DND-41 (cell line): ENCODE measurements around the gene ST6GALNAC4.
"Not testable (repeated sequence)": the region's sequence is repeated elsewhere in the genome, so short reads cannot be mapped to it uniquely, and the experiment has no call there.

ENCODE experiments used
- ATAC-seq: fragments of 200-7000 bp; cut with Tn5 transposase; 3 replicates; pipeline ENCODE4 v1.9.1; 2021; ENCODE audit warnings: low read depth; ENCODE audit not compliant: insufficient read depth
- DNase-seq: peaks from one replicate; pipeline ENCODE4 v3.0.0-alpha.2; 2020
- H2AFZ ChIP-seq: 2 replicates; pipeline ENCODE4 v1.6.0; 2012; ENCODE audit warnings: low read depth, low read length
- H3K27ac ChIP-seq: 2 replicates; pipeline ENCODE4 v1.5.1; 2012; ENCODE audit warnings: low read length, inconsistent platforms
- H3K27me3 ChIP-seq: fragments of 200-600 bp; sonication (generic); 2 replicates; pipeline ENCODE4 v1.6.0; 2012; ENCODE audit warnings: low read length, mild to moderate bottlenecking, inconsistent platforms; ENCODE audit not compliant: insufficient read depth, poor library complexity
- H3K36me3 ChIP-seq: 2 replicates; pipeline ENCODE4 v1.5.1; 2012; ENCODE audit warnings: low read length, inconsistent platforms; ENCODE audit not compliant: insufficient read depth
- H3K4me1 ChIP-seq: 2 replicates; pipeline ENCODE4 v1.5.1; 2012; ENCODE audit warnings: mild to moderate bottlenecking, low read length; ENCODE audit not compliant: insufficient read depth
- H3K4me2 ChIP-seq: 2 replicates; pipeline ENCODE4 v1.6.0; 2012; ENCODE audit warnings: mild to moderate bottlenecking, moderate library complexity, low read length, inconsistent platforms; ENCODE audit not compliant: insufficient read depth
- H3K4me3 ChIP-seq, 2 experiments: fragments of 200-600 bp in 1 of 2; shearing (Covaris generic) in 1 of 2; 2 replicates each; pipeline ENCODE4 v1.5.1; 2012 to 2016; ENCODE audit warnings: inconsistent platforms in 2 of 2, low read length in 2 of 2, mild to moderate bottlenecking in 2 of 2, low read depth in 1 of 2, moderate library complexity in 1 of 2
- H3K79me2 ChIP-seq: 2 replicates; pipeline ENCODE4 v1.6.0; 2012; ENCODE audit warnings: low read length, inconsistent platforms; ENCODE audit not compliant: insufficient read depth
- H3K9ac ChIP-seq: 2 replicates; pipeline ENCODE4 v1.6.0; 2012; ENCODE audit warnings: low read depth, mild to moderate bottlenecking, inconsistent platforms, low read length, moderate library complexity
- H3K9me3 ChIP-seq: 2 replicates; pipeline ENCODE4 v1.5.1; 2012; ENCODE audit warnings: low read length, moderate library complexity, mild to moderate bottlenecking, inconsistent platforms; ENCODE audit not compliant: insufficient read depth, severe bottlenecking
- H4K20me1 ChIP-seq: 2 replicates; pipeline ENCODE4 v1.6.0; 2012; ENCODE audit warnings: low read length; ENCODE audit not compliant: insufficient read depth
- EZH2 ChIP-seq: IDR thresholded peaks from 3 replicates; pipeline ENCODE4 v1.6.1; 2012; ENCODE audit warnings: borderline replicate concordance, low read depth, mild to moderate bottlenecking, moderate library complexity, low read length, inconsistent platforms; ENCODE audit not compliant: severe bottlenecking
- TF ChIP-seq, protein P1 (sequence below): IDR thresholded peaks from 2 replicates; pipeline ENCODE4 v1.5.1; 2012; ENCODE audit warnings: borderline replicate concordance, low read length, moderate library complexity, mild to moderate bottlenecking; ENCODE audit not compliant: poor library complexity, severe bottlenecking; ENCODE audit errors: extremely low read depth

The ST6GALNAC4 gene

DNA sequence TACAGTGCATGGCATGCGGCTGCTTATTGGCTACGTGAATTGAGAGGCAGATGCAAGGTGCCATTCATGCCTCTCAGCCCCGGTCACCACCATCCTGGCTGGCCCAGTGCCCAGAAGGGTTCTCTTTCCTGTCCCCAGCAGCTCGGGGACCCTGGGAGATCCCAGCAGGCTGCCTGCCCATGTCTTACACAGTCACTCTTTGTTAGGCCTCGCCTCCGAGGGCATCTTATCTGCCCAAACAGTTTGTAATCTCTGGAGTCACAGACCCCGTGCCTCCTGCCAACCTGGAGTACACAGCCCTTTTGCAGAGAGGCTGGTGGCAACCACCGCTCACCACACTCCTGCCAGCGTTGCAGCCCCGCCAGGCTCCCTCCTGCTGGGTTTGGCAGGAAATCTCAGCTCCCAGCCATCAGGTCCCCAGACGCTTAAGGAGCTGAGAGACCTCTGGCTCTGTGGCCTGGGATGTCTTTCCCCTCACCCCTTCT, 32.4 kb downstream of the ST6GALNAC4 start:
- Histone ChIP-seq H3K79me2 (no peaks in the 10 kb centered on the region), H3K4me1 (no peaks in the 10 kb centered on the region), H2AFZ (no peak overlapping the region), H3K27ac (no peak overlapping the region), H3K9me3 (no peaks in the 10 kb centered on the region), H4K20me1 (no peaks in the 10 kb centered on the region), H3K9ac (no peak overlapping the region), H3K4me3 (no peak overlapping the region), H3K36me3 (peaks cover 10% of the 10 kb centered on the region), H3K4me2 (no peak overlapping the region), H3K27me3 (no peaks in the 10 kb centered on the region)
- no peak for DNase-seq
- TF ChIP-seq, protein P1, sequence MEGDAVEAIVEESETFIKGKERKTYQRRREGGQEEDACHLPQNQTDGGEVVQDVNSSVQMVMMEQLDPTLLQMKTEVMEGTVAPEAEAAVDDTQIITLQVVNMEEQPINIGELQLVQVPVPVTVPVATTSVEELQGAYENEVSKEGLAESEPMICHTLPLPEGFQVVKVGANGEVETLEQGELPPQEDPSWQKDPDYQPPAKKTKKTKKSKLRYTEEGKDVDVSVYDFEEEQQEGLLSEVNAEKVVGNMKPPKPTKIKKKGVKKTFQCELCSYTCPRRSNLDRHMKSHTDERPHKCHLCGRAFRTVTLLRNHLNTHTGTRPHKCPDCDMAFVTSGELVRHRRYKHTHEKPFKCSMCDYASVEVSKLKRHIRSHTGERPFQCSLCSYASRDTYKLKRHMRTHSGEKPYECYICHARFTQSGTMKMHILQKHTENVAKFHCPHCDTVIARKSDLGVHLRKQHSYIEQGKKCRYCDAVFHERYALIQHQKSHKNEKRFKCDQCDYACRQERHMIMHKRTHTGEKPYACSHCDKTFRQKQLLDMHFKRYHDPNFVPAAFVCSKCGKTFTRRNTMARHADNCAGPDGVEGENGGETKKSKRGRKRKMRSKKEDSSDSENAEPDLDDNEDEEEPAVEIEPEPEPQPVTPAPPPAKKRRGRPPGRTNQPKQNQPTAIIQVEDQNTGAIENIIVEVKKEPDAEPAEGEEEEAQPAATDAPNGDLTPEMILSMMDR: no peak
- no peak for TF ChIP-seq EZH2
- no peak for ATAC-seq

DNA sequence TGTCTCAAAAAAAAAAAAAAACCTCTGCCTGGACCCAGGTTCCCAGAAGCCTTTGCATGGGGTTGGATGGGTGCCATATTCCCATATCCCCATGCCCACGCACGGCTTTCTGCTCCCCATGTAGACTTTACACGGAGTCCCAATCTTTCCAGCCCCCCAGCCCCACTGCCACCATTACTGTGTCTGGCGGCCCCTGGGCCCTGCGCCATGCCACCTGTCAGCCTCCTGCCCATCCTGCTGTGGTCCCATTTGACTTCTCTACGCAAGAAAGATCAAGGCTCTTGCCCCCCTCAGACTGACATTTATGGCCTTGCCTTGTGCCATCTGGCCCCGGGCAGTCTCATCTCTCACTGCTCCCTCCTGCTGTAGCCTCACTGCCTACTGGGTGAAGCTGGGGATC, 32.9 kb downstream of the ST6GALNAC4 start:
- Histone ChIP-seq H2AFZ (no peak overlapping the region), H3K79me2 (no peaks in the 10 kb centered on the region), H3K27ac (no peak overlapping the region), H3K27me3 (no peaks in the 10 kb centered on the region), H3K36me3 (peaks cover 10% of the 10 kb centered on the region), H3K9ac (no peak overlapping the region), H3K4me1 (no peaks in the 10 kb centered on the region), H3K9me3 (no peaks in the 10 kb centered on the region), H4K20me1 (no peaks in the 10 kb centered on the region), H3K4me3 (no peak overlapping the region), H3K4me2 (no peak overlapping the region)
- TF ChIP-seq, protein P1: no peak
- TF ChIP-seq EZH2: no peak
- ATAC-seq (no peak), DNase-seq (no peak)

DNA sequence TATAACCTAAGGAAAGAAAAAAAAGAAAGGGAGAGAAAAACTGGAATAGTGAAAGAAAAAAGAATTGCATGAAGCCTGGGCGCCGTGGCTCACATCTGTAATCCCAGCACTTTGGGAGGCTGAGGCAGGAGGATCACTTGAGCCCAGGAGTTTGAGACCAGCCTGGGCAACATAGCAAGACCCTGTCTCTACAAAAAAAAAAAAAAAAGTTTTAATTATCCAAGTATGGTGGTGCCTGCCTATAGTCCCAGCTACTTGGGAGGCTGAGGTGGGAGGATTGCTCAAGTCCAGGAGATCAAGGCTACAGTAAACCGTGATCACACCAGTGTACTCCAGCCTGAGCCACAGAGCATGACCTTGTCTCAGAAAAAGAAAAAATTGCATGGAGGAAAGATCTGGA, 35.1 kb downstream of the ST6GALNAC4 start:
- not testable (repeated sequence) for ATAC-seq

DNA sequence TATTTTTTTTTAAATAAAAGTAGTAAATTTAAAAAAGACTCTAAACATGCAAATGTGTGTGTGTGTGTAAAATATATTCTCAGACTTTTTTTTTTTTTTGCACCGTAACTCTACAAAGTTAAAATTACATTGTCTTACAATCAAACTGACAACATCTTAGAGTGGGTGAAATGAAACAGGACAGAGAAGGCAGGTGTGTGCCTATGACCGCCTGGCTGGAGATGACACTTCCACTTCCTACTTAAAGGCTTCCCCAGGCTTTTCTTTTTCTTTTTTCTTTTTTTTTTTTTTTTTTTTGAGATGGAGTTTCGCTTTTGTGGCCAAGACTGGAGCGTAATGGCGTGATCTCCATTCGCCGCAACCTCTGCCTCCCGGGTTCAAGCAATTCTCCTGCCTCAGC, 36.7 kb downstream of the ST6GALNAC4 start:
- no peak for DNase-seq
- no peaks in the 10 kb centered on the region for H3K27me3 ChIP-seq
- TF ChIP-seq EZH2: no peak
- TF ChIP-seq, protein P1: no peak
- H3K27ac ChIP-seq: no peak overlapping the region
- no peaks in the 10 kb centered on the region for H3K4me1 ChIP-seq
- no peak overlapping the region for H3K4me2 ChIP-seq
- no peaks in the 10 kb centered on the region for H3K36me3 ChIP-seq
- H3K9ac ChIP-seq: no peak overlapping the region
- no peaks in the 10 kb centered on the region for H4K20me1 ChIP-seq
- H3K4me3 ChIP-seq: no peak overlapping the region
- no peak overlapping the region for H2AFZ ChIP-seq
- H3K9me3 ChIP-seq: no peaks in the 10 kb centered on the region
- ATAC-seq: no peak
- no peaks in the 10 kb centered on the region for H3K79me2 ChIP-seq

More for the DNA sequence above, 35.1 kb downstream of the ST6GALNAC4 start:
- not testable (repeated sequence) for H3K4me1 ChIP-seq, H3K4me2 ChIP-seq, H3K27me3 ChIP-seq, H3K27ac ChIP-seq, H3K9ac ChIP-seq, H3K9me3 ChIP-seq, H4K20me1 ChIP-seq, H3K79me2 ChIP-seq, H3K4me3 ChIP-seq, H2AFZ ChIP-seq, DNase-seq, H3K36me3 ChIP-seq
